Lung (tissue), 12 donors: ENCODE measurements around the gene TMEM109. TPM values are rescaled to one million over a fixed set of nuclear protein-coding genes. Genes with fewer than 3 reads are reported as not detected.

Source experiments
- ATAC-seq: fragments of 200-7000 bp; cut with Tn5 transposase; one replicate; pipeline ENCODE4 v1.9.1; 2020; ENCODE audit warnings: moderate number of reproducible peaks; ENCODE audit not compliant: insufficient read depth, low FRiP score
- DNase-seq, 3 donors: peaks; one replicate each; pipeline ENCODE4 v3.0.0-alpha.2; 2013 to 2017
- H3K27ac ChIP-seq, 2 donors: one replicate each; pipeline ENCODE4 v1.5.1; 2013; ENCODE audit warnings: mild to moderate bottlenecking in 2 of 2, moderate library complexity in 2 of 2, control low read depth in 1 of 2, inconsistent platforms in 1 of 2, low read depth in 1 of 2, low read length in 1 of 2
- H3K27me3 ChIP-seq, 3 donors: one replicate each; pipeline ENCODE4 v1.5.1; 2013; ENCODE audit warnings: low read length in 2 of 3; ENCODE audit not compliant: control insufficient read depth in 3 of 3, insufficient read depth in 3 of 3
- H3K36me3 ChIP-seq, 4 donors: one replicate each; pipeline ENCODE4 v1.5.1; 2013; ENCODE audit warnings: low read length in 4 of 4, mild to moderate bottlenecking in 1 of 4, moderate library complexity in 1 of 4; ENCODE audit not compliant: control insufficient read depth in 4 of 4, insufficient read depth in 4 of 4
- H3K4me1 ChIP-seq, 5 donors: one replicate each; pipeline ENCODE4 v1.5.1; 2013; ENCODE audit warnings: low read length in 5 of 5, mild to moderate bottlenecking in 2 of 5, moderate library complexity in 1 of 5; ENCODE audit not compliant: control insufficient read depth in 5 of 5, insufficient read depth in 5 of 5
- H3K4me3 ChIP-seq: one replicate; pipeline ENCODE4 v1.5.1; 2013; ENCODE audit warnings: mild to moderate bottlenecking, control low read depth, moderate library complexity
- H3K9ac ChIP-seq, 2 donors: one replicate each; pipeline ENCODE4 v1.5.1; 2013; ENCODE audit warnings: low read length in 2 of 2, control low read depth in 1 of 2; ENCODE audit not compliant: insufficient read depth in 1 of 2
- H3K9me3 ChIP-seq, 4 donors: one replicate each; pipeline ENCODE4 v1.5.1; 2013; ENCODE audit warnings: low read length in 3 of 4, mild to moderate bottlenecking in 1 of 4, moderate library complexity in 1 of 4; ENCODE audit not compliant: control insufficient read depth in 4 of 4, insufficient read depth in 3 of 4
- CTCF ChIP-seq: IDR thresholded peaks from 2 replicates; pipeline ENCODE4 v1.5.1; 2012; ENCODE audit warnings: mild to moderate bottlenecking; ENCODE audit errors: control extremely low read depth, extremely low read depth
- WGBS, 2 donors: extraction: QIAGEN DNeasy Blood & Tissue Kit; methylation state at CpG; one replicate each; pipeline ENCODE4 v1.1.7; 2013; 5-methylcytosine and 5-hydroxymethylcytosine counted together
- polyA plus RNA-seq, 2 donors: library from polyadenylated mRNA; stranded (reverse); fragments of 200-250 nt; gene quantifications; one replicate each; pipeline ENCODE4 v1.2.1, GENCODE V29; 2013
- total RNA-seq, 2 donors: library from RNA; depleted of rRNA in 1 of 2; stranded (reverse); fragments of >200 nt in 1 of 2; gene quantifications; one replicate each; pipeline ENCODE4 v1.2.1, GENCODE V29; 2014 to 2021
- donor health status: control.
- donor health status: control.
- donor health status: Bipolar disorder and iron deficiency.
- donor health status: healthy.
- donor health status: DM: yes; HTN: yes; CAD: no.

TMEM109 gene
- total and polyA plus RNA-seq, 4 donors, result 69.2 to 128 (median 99.3) TPM

GRCh38 chr11:60919956-60920355 lies 6.0 kb downstream of the TMEM109 start:
- 71 to 85% methylated on average over 2 of the region's 2 CpGs for WGBS, 2 donors
- peaks cover 0 to 3% (median 0%) of the 10 kb centered on the region in 4 donors for H3K9me3 ChIP-seq
- H3K4me1 ChIP-seq, result peaks cover 0 to 22% (median 11%) of the 10 kb centered on the region in 5 donors
- no peak for TF ChIP-seq CTCF
- no peak overlapping the region for H3K4me3 ChIP-seq
- no peak for ATAC-seq
- no peak overlapping the region for H3K27ac ChIP-seq
- H3K9ac ChIP-seq, result no peak overlapping the region
- no peaks in the 10 kb centered on the region for H3K27me3 ChIP-seq
- DNase-seq, result no peak
- peaks cover 9 to 30% (median 16%) of the 10 kb centered on the region in 4 donors for H3K36me3 ChIP-seq

GRCh38 chr11:60921259-60921658 lies 7.3 kb downstream of the TMEM109 start:
- Histone ChIP-seq H3K4me1 (peaks cover 0 to 20% (median 7%) of the 10 kb centered on the region in 5 donors), H3K27me3 (no peaks in the 10 kb centered on the region), H3K36me3 (peaks cover 9 to 30% (median 16%) of the 10 kb centered on the region in 4 donors), H3K4me3 (no peak overlapping the region), H3K27ac (no peak overlapping the region), H3K9ac (no peak overlapping the region), H3K9me3 (peaks cover 0 to 3% (median 0%) of the 10 kb centered on the region in 4 donors)
- ATAC-seq, result no peak
- 95 to 96% methylated on average over 11 of the region's 11 CpGs for WGBS, 2 donors
- TF ChIP-seq CTCF, result no peak
- DNase-seq, result no peak

GRCh38 chr11:60921777-60922335 lies 7.9 kb downstream of the TMEM109 start:
- no peak for ATAC-seq
- 90 to 92% methylated on average over 22 to 23 of the region's 23 CpGs for WGBS, 2 donors

More at GRCh38 chr11:60921777-60922335, 7.9 kb downstream of the TMEM109 start:
- Histone ChIP-seq H3K9me3 (peaks cover 0 to 3% (median 0%) of the 10 kb centered on the region in 4 donors), H3K36me3 (peaks cover 9 to 30% (median 16%) of the 10 kb centered on the region in 4 donors), H3K27me3 (no peaks in the 10 kb centered on the region), H3K4me3 (no peak overlapping the region), H3K27ac (no peak overlapping the region), H3K4me1 (peaks cover 0 to 20% (median 4%) of the 10 kb centered on the region in 5 donors), H3K9ac (no peak overlapping the region)
- DNase-seq, result no peak
- no peak for TF ChIP-seq CTCF
